Stimulated activated CD8-positive, alpha-beta memory T cell treated with anti-CD3 and anti-CD28 coated beads, Interleukin-4, amount 100 ng/mL, for 24 hours (primary cell): ENCODE data around the gene TAOK3.
"Not testable (repeated sequence)": the region's sequence is repeated elsewhere in the genome, so short reads cannot be mapped to it uniquely, and the experiment has no call there.

Experiments
- DNase-seq: peaks from one replicate; pipeline ENCODE4 v3.0.0-alpha.2; 2020; ENCODE audit warnings: low read depth

Gene TAOK3

DNA sequence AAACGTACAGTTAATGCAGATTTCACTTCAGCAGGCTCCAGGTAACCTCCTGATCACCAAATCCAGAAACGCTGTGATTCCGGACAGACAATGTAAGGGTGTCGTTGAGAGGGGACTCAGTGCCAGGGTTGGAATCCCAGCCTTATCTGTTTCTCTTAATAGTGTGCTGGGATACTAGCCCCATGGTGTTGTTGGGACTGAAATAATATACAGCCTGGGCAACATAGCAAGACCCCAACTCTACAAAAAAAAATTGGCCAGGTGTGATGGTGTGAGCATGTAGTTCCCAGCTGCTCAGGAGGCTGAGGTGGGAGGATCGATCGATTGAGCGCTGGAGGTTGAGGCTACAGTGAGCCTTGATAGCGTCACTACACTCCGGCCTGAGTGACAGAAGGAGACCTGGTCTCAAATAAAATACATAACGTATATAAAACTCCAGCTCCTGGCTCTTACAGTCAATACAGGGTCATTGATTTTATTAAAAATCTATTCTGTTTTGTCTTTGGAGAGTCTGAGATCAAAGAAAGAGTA is 235.5 kb downstream of the TAOK3 start:
- DNase-seq: no peak

DNA sequence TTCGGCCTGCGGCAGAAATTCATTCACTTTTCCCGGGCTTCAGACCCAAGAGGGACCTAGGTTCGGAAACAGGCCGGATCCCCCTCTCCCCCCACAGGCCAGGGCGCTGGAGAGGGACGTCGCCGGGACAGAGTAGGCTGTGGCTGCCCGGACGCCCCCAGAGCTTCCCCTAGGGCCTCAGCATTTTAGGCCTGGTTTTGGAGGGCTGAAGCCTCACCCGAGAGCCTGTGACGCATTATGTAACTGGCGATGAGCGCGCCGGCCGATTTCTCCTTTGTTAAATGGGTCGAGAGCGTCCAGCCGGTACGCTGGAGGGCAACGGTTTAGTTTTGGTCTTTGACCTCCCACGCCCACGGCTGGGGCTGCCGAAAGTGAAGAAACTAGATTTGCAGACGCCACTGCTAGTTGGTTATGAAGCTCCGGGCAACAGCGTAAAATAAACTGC is 236.1 kb downstream of the TAOK3 start:
- DNase-seq: peak; percentile 23

- peak; percentile 92 for DNase-seq
Observed at GRCh38 chr12:118135788-118136558, 236.7 kb downstream of the TAOK3 start, which contains the start of gene PEBP1. TSS of gene PEBP1 (plus strand) at chr12:118136124. CDS start at chr12:118136210, 86 bp downstream.

GRCh38 chr12:118129436-118129835 is 243.3 kb downstream of the TAOK3 start:
- DNase-seq: not testable (repeated sequence)

GRCh38 chr12:118127867-118128266 is 244.8 kb downstream of the TAOK3 start:
- DNase-seq: no peak

- no peak for DNase-seq
Observed at GRCh38 chr12:118126119-118126757, 246.5 kb downstream of the TAOK3 start.

DNA sequence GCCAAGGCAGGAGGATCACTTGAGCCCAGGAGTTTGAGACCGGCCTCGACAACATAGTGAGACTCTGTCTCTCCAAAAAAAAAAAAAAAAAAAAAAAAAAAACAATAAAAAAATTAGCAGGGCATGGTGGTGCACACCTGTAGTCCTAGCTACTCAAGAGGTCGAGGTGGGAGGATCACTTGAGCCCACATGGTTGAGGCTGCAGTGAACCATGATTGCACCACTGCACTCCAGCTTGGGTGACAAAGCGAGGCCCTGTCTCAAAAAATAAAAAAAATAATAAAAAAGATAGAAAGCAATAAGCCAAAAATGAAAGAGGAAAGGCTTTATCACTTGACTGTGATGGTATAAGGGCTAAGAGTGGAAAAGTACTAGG is 247.0 kb downstream of the TAOK3 start:
- no peak for DNase-seq

DNA sequence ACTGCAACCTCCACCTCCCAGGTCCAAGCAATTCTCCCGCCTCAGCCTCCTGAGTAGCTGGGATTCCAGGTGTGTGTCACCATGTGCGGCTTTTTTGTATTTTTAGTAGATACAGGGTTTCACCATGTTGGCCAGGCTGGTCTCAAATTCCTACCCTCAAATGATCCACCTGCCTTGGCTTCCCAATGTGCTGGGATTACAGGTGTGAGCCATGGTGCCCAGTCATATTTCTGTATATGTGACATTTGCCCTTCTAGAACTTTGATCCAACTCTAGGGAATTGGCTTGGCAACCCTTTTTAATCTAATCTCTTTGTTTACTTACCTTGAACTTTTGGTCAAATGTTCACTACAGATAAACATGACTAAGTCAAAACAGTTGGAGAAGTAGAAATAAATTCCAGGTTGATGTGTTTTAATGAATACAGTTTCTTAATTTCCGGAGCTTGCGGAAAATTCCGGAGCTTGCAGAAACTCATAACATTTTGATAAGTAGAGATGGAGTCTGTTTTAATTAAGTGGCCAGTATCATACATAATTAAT is 248.3 kb downstream of the TAOK3 start:
- DNase-seq: no peak

GRCh38 chr12:118122264-118122663 is 250.4 kb downstream of the TAOK3 start:
- no peak for DNase-seq

- DNase-seq: peak; percentile 31
Observed at GRCh38 chr12:118120579-118121363, 251.9 kb downstream of the TAOK3 start.

DNA sequence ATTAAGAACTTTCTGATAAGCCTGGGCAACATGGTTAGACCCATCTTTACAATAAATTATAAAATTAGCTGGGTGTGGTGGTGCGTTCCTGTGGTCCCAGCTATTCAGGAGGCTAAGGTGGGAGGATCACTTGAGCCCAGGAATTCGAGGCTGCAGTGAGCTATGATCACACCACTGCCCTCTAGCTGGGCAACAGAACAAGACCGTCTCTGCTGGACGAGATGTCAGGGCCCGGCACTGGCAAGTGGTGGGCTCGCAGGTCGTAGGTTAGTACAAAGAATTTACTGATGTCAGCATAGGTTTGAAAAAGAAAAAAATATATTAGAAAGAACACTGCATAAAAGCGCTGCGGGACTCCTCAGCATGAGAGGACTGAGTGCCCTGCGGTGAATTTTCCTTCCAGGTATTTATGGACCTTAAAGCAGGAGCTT is 253.2 kb downstream of the TAOK3 start:
- no peak for DNase-seq

DNA sequence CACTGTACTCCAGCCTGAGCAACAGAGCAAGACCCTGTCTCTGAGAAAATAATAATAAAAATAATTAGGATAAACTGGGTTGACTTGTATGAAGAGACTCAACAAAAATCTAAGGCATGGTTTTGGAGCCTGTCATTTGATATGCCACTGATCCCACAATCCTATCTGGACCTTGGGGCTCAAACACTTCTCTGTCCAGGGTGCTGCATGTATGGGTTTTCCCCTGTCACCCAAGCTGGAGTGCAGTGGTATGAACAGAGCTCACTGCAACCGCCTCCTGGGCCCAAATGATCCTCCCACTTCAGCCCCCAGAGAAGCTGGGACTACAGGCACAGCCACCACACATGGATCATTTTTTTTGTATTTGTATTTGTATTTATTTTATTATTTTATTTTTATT is 263.6 kb downstream of the TAOK3 start:
- no peak for DNase-seq

DNA sequence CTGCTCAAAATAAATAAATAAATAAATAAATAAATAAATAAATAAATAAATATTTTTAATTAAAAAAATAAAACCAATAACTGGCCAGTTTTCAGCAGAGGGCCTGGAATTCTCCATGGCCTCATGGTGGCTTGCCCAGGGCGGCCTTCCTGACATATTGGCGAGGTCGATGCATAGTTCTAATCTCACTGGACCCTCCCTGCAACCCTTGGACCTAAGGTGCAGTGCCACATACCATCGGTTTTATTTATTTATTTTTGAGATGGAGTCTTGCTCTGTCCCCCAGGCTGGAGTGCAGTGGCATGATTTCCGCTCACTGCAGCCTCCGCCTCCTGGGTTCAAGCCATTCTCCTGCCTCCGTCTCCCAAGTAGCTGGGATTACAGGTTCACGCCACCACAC is 265.0 kb downstream of the TAOK3 start:
- no peak for DNase-seq

DNA sequence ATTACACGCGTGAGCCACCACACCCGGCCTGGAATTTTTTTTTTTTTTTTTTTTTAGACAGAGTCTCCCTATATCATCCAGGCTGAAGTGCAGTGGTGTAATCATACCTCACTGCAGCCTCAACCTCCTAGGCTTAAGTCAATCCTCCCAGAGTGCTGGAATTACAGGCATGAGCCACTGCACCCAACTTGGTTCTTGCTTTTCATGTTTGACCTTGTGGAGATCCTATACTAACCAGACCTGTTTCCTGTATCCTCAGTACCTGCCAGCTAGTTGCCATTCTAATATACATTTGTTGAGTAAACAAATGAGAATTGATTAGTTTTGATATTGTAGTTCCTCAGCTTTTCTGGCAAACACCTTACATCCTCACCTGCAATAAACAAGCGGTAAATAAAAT is 265.7 kb downstream of the TAOK3 start:
- DNase-seq: no peak

DNA sequence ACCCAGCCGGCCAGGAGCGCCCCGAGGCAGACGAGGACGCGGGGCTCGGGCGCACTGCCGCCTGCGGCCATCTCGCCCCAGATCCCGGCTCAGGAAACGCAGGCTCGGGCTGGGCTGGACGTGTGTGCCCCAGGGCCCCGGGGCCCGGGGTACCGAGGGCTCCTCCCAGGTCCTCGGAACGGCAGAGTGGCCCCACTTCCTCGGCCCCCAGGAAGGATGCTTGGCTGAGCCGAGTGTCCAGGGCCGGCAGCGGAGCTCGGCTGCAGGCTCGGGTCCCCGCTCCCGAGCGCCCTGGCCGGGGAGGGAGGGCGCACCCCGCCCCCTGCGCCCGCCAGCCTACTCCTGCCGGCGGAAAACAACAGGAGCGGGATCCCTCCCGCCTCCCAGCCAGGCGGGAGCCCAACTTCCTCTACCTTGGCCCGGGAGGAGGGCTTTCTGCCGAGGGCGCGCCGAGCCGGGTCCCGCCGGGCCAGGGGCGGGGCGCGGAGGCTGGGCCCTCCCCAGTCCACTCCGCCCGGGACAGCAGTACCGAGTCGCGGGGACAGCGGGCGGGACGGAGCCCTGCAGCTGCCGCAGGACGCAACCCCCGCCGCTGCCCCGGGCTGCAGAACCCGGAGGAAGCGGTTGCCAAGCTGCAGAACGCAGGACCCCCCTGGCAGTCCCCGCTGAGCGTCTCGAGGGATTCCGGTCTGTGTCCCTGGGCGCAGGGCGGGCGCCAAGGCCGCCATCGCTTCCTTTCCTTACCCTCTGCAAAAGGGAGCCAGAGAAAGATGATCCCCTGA is 268.9 kb downstream of the TAOK3 start, which contains the start of gene VSIG10:
VSIG10 (minus strand) TSS at position 411 of the 782 bp plus-strand sequence; CDS start at position 71, 340 bp downstream.
- no peak for DNase-seq

DNA sequence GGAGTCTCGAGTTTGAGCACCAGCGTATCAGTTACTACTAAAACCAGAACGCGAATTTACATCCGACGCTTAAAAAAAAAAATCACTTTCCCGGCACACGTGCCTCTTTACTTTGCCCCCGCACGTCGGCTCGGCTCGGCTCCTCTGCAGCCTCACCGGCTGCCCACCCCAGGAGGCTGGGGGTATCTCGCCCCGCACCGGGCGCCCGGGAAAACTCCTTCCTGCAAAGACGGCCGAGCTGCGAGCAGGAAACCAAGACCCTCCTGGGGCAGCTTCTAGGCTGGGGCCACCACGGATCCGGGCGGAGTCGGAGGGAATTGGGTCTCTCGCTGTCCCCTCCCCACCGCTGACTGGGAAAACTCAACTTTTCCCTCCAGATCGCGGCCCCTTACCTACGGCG is 269.5 kb downstream of the TAOK3 start:
- no peak for DNase-seq

GRCh38 chr12:118102609-118103008 is 270.1 kb downstream of the TAOK3 start:
- DNase-seq: no peak

- DNase-seq: no peak
Observed at GRCh38 chr12:118102070-118102469, 270.6 kb downstream of the TAOK3 start.

GRCh38 chr12:118101051-118101450 is 271.7 kb downstream of the TAOK3 start:
- DNase-seq: no peak
